MG63 (cell line): ENCODE results near the gene MSL1. TPM values are rescaled to one million over a fixed set of nuclear protein-coding genes. Genes with fewer than 3 reads are reported as not detected.
A peak's percentile ranks its signal among the peaks of the same experiment; 100 is the strongest.

Source experiments
- DNase-seq: peaks from one replicate; pipeline ENCODE4 v3.0.0-alpha.2; 2020
- H3K27me3 ChIP-seq: fragments of 250-450 bp; sonication (Bioruptor Pico); 2 replicates; pipeline ENCODE4 v1.5.1; 2020; ENCODE audit warnings: mild to moderate bottlenecking, moderate library complexity
- H3K36me3 ChIP-seq: fragments of 250-450 bp; sonication (Bioruptor Pico); 2 replicates; pipeline ENCODE4 v1.5.1; 2020; ENCODE audit warnings: mild to moderate bottlenecking, moderate library complexity
- H3K4me3 ChIP-seq: fragments of 250-450 bp; sonication (Bioruptor Pico); 2 replicates; pipeline ENCODE4 v1.5.1; 2020; ENCODE audit warnings: mild to moderate bottlenecking, moderate library complexity
- H3K9me3 ChIP-seq: fragments of 250-450 bp; sonication (Bioruptor Pico); 2 replicates; pipeline ENCODE4 v1.5.1; 2020; ENCODE audit warnings: mild to moderate bottlenecking, moderate library complexity
- total RNA-seq: library from RNA; depleted of rRNA; stranded (reverse); fragments of >200 nt; shearing (Covaris generic); gene quantifications from 2 replicates; pipeline ENCODE4 v1.2.3, GENCODE V29; 2014; ENCODE audit warnings: low replicate concordance

MSL1 gene
- total RNA-seq, 1 experiment from 2014 or later, result 53.4 TPM

DNA sequence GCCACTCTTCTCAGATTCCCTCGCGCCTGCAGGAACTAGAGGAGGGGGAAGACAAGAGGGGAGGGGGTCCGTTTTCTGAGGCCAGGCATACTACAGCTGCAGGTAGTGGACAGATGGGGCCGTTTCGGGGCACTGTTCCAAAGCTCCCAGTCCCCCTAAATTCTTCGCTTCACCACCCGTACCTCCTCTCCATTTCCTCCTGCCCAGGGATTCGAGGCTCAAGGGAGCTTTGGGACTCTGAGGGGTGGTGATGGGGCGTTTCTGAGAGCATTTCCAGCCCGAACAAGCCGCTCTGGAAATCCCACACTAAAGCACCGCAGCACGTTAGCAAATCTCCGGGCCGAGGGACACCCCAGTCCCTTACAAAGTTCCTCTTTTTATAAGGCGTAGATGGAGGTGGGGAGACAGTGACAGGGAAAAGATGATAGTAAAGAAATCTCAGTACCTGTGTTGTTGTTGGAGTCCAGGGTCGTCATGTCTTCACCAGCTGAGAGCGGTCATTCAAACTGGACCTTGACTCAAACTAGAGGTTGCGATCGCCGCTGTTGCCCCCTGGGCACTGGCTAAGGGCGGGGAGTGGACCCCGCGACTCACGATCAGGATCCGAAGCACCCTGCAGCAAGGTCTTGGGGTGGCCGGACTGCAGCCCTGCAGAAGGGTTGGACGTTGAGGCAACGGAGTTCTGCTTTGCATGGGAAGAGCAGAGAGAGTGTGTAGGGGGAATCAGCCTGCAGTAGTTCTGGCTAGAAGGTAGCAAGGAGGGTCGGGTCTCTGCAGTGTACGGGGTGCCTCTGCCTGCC is 22.0 kb upstream of the MSL1 start:
- Histone ChIP-seq H3K36me3 (peaks cover 22% of the 10 kb centered on the region), H3K27me3 (no peaks in the 10 kb centered on the region), H3K4me3 (peak overlapping the region; percentile 59), H3K9me3 (no peaks in the 10 kb centered on the region)
- DNase-seq, result no peak

GRCh38 chr17:40100419-40100668 is 21.4 kb upstream of the MSL1 start, which contains the start of gene NR1D1:
TSS of gene NR1D1 (minus strand) at chr17:40100589. CDS start at chr17:40100094, 495 bp downstream.
- H3K36me3 ChIP-seq, result peaks cover 19% of the 10 kb centered on the region
- no peaks in the 10 kb centered on the region for H3K27me3 ChIP-seq
- H3K4me3 ChIP-seq, result peak within 1 kb of the TSS; percentile 59
- H3K9me3 ChIP-seq, result no peaks in the 10 kb centered on the region
- DNase-seq, result no peak

GRCh38 chr17:40100669-40101366 is 21.0 kb upstream of the MSL1 start:
- H3K27me3 ChIP-seq, result no peaks in the 10 kb centered on the region
- peak overlapping the region; percentile 59 for H3K4me3 ChIP-seq
- H3K9me3 ChIP-seq, result no peaks in the 10 kb centered on the region
- H3K36me3 ChIP-seq, result peaks cover 19% of the 10 kb centered on the region
- peak; percentile 99 for DNase-seq

DNA sequence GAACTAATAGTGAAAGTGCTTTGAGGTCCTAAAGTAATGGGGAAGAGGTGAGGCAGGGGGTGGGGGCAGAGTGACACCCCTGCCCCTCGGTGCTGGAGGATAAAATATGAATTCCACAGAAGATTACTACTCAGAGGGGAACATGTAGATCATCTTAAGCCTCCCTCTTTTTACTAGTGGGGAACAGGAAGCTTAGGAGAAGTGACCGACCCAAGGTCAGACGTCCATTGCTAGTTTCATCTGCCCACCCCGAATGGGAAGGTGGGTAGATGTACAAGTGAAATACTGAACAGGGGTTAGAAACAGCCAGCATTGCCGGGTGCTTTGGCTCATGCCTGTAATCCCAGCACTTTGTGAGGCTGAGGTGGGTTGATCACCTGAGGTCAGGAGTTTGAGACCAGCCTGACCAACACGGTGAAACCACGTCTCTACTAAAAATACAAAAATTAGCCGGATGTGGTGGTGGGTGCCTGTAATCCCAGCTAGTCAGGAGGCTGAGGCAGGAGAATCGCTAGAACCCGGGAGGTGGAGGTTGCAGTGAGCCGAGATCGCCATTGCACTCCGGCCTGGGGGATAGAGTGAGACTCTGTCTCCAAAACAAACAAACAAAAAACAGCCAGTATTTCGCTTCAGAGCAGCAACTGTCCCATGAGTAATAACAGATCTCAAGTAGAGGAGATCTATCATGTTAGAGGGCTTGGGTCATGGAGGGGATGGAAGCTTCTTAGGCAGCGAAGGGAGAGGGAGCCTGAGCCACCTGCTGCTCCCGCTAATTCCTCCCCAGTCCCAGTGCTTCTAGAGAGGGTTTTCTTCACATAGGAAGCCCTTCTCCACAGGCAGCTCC is 20.2 kb upstream of the MSL1 start:
- Histone ChIP-seq H3K27me3 (no peaks in the 10 kb centered on the region), H3K36me3 (peaks cover 11% of the 10 kb centered on the region), H3K9me3 (no peaks in the 10 kb centered on the region), H3K4me3 (peak overlapping the region; percentile 59)
- DNase-seq, result no peak

DNA sequence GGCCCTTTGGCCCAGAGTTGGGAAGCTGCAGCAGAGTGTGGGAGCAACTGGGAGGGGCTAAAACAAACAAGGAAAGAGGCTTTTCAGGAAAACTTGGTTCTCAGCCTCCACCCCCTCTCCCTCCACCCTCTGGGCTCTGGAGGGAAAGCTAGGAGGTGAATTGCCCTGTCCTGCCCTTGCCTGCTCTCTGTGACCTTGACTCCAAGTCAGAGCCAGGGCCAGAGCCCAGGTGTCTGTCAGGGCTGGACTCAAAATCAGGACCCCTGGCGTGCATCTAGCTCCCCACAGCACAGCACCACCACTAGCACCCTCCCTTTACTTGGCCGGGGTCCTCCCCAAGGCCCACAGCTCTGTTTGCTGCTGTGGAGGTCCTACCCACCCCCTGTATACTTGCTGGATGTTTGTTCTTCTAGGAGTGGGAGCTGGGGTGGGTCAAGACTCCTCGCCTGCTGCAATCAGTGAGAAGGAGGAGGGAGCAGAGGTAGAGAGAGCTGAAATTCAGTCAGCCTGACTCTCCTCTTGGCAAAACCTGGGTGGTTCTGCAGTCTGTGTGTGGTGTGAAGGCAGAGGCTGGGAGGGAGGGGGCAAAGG is 18.6 kb upstream of the MSL1 start:
- no peak overlapping the region for H3K4me3 ChIP-seq
- DNase-seq, result no peak
- H3K9me3 ChIP-seq, result no peaks in the 10 kb centered on the region
- H3K27me3 ChIP-seq, result no peaks in the 10 kb centered on the region
- H3K36me3 ChIP-seq, result peaks cover 3% of the 10 kb centered on the region; the same call in 1 of the 2 replicates

- no peaks in the 10 kb centered on the region for H3K27me3 ChIP-seq
- DNase-seq, result no peak
- H3K36me3 ChIP-seq, result peaks cover under 1% of the 10 kb centered on the region; the same call in 1 of the 2 replicates
- H3K9me3 ChIP-seq, result no peaks in the 10 kb centered on the region
- no peak overlapping the region for H3K4me3 ChIP-seq
Measured at GRCh38 chr17:40103688-40104087, 18.1 kb upstream of the MSL1 start.

DNA sequence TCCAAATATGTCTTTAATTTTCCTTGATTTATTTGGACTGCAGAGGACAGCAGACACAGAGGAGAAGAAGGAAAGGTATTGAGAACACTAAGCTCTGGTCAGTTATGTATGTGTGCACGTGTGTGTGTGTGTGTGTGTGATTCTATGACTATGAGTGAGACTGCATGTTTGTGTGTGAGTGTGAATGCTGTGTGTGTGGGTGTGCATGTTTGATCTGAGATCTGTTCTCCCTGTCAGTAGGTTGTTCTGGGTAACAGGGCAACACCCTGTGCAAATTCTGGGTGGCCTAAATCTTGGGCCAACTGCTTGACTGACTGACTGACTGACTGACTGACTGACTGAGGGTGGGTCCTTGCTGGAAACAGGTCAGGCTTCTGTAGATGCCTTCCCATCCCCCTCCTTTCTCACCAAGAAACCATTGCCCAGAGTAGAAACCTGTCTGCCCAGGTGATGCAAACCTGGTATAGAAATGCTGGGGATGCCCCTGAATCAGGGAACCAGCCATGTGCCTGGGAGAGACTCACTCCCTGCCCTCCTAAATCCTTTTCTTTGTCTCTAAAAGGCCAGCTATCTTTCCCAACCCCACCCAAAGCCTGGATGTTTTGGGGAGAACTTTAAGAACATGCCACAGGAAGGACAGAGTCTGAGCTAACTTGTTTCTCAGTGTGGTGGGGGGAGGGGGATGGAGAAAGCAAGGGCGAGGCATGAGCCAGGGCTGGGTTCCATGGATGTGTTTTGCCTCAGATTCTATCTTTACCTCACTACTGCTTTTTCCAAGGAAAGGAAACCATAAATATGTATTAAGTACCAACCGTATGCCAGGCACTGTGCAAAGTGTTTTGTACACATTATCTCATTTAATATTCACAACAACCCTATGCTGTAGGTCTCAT is 16.9 kb upstream of the MSL1 start:
- DNase-seq, result no peak
- Histone ChIP-seq H3K36me3 (no peaks in the 10 kb centered on the region), H3K27me3 (no peaks in the 10 kb centered on the region), H3K9me3 (no peaks in the 10 kb centered on the region), H3K4me3 (no peak overlapping the region)

DNA sequence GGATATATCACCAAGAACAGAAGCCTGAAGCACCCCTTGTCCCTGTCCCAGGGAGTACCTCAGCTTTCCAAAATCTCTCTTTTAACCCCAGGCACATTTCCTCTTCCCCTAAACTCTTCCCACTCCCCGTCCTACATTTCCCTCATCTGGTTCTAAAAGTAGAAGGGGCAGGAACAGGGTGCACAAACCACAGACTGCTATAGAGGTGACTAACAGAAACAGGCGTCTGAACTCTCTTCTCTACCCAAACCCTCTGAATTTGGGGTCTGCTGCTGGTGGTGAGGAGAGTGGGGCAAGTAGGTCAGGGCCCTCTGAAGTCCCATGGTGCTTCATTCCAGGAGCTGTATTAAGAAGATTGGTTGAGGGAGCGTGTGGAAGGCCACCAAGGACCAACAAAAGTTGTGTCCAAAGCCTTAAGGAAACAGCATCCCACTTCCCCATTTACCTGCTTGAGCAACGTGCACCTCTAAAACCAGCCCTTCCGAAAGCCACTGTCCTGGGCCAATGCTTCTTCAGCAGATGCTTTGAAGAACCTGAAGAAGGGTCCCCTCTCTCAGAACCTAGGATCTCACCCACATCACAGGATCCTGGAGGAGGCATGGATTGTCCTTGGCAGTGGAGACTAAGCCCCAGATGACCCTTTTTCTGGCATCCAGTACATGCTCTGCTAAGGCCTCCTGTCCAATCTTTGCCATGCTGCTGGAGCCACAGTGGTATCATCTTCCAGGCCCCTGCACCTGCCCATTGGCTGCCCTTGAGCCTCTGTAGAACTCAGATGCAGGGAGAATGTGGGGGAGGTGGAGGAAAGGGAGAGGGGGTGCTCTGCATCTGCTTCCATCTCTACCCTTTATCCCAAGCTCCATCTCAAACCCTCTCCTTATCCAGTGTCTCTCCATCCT is 15.7 kb upstream of the MSL1 start:
- no peaks in the 10 kb centered on the region for H3K27me3 ChIP-seq
- H3K4me3 ChIP-seq, result no peak overlapping the region
- no peak for DNase-seq
- no peaks in the 10 kb centered on the region for H3K36me3 ChIP-seq
- no peaks in the 10 kb centered on the region for H3K9me3 ChIP-seq

- Histone ChIP-seq H3K36me3 (no peaks in the 10 kb centered on the region), H3K27me3 (no peaks in the 10 kb centered on the region), H3K4me3 (no peak overlapping the region), H3K9me3 (no peaks in the 10 kb centered on the region)
- DNase-seq, result no peak
Measured at GRCh38 chr17:40106760-40107521, 14.8 kb upstream of the MSL1 start.

GRCh38 chr17:40107522-40108174 is 14.1 kb upstream of the MSL1 start:
- Histone ChIP-seq H3K27me3 (no peaks in the 10 kb centered on the region), H3K4me3 (no peak overlapping the region), H3K36me3 (no peaks in the 10 kb centered on the region), H3K9me3 (no peaks in the 10 kb centered on the region)
- no peak for DNase-seq

GRCh38 chr17:40108970-40109824 is 12.6 kb upstream of the MSL1 start:
- H3K36me3 ChIP-seq, result no peaks in the 10 kb centered on the region
- H3K27me3 ChIP-seq, result no peaks in the 10 kb centered on the region
- no peak for DNase-seq
- no peak overlapping the region for H3K4me3 ChIP-seq
- H3K9me3 ChIP-seq, result no peaks in the 10 kb centered on the region

DNA sequence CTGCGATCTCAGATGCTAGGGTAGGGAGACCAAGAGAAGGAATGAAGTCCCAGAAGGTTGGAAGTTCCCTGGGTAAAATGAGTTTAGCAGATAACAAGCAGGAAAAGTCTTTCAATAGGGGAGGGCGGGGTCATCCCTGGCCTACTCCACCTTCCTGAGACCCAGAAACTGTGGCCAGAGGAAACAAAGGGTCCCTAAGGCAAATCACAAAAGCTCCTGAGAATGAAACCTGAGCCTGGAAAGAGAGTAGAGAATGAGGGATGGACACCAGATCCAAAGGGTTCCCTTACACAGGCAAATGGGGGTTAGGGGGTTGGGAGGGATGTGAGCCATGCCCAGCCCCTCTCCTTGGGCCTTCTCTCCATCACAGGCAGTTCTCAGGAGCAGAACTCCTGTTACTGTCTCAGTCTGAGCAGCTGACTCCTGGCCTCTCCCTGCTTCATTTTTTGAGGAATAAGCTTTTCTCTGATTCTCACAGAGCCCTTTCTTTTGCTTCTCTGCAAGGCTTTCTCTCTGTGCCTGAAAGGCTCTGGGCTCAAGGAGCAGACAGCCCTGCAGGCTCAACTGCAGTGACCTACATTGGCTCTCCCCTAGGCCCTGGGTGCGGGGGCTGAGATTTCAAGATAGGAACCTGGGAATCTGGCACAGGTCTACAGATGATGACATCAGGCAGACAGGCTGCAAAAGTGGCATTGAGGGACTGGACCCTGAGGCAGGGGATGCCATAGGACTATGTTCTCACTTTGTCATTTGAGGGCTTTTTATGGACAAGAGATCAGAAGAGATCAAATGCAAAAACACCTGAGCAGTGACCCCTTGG is 11.5 kb upstream of the MSL1 start:
- DNase-seq, result no peak
- Histone ChIP-seq H3K4me3 (no peak overlapping the region), H3K27me3 (no peaks in the 10 kb centered on the region), H3K9me3 (no peaks in the 10 kb centered on the region), H3K36me3 (no peaks in the 10 kb centered on the region)
